ENCODE measurements around the gene RPS10. TPM values are rescaled to one million over a fixed set of nuclear protein-coding genes. Genes with fewer than 3 reads are reported as not detected.

RPS10 gene
- total and polyA plus RNA-seq, 2 of the 8 experiments (the other 6 are each of a cell fraction or from before 2014, with no cell fraction given) = 2,408 to 11,142 TPM

- peak; percentile 80 to 96 for DNase-seq (ENCODE audit: low read depth in 1 of 2, low spot score in 2 of 2)
- peaks cover 0 to 4% (median 0%) of the 10 kb centered on the region in 4 experiments; a peak in 2 of 7 replicates for H3K4me1 ChIP-seq (replicated peaks in 1 of 4; ENCODE audit: control insufficient read depth in 3 of 4, insufficient read depth in 4 of 4, low read length in 3 of 4)
- H3K4me2 ChIP-seq (ENCODE audit: insufficient read depth in 1 of 2, low read depth in 2 of 2, low read length in 2 of 2) = peak within 1 kb of the TSS; percentile 83 to 85
- H4K91ac ChIP-seq (replicated peaks; ENCODE audit: insufficient read length, low read length) = peak within 1 kb of the TSS; percentile 96
- peaks cover 4 to 7% of the 10 kb centered on the region in 2 experiments; a peak in 1 of 4 replicates for H3K9me3 ChIP-seq (ENCODE audit: insufficient read depth in 2 of 2, low read depth in 1 of 2, low read length in 1 of 2)
- H2AFZ ChIP-seq (ENCODE audit: low read length) = peak within 1 kb of the TSS; percentile 90; the same call in 1 of the 2 replicates
- H3K14ac ChIP-seq (ENCODE audit: insufficient read length) = no peak within 1 kb of the TSS
- H4K20me1 ChIP-seq (replicated peaks in 1 of 2; ENCODE audit: control insufficient read depth in 1 of 2, insufficient read depth in 2 of 2, low read length in 2 of 2) = peaks cover 0 to 3% of the 10 kb centered on the region in 2 experiments
- H2BK120ac ChIP-seq (replicated peaks; ENCODE audit: low read depth, low read length) = peak within 1 kb of the TSS; percentile 64
- WGBS, 2 experiments (ENCODE audit: extremely low coverage in 1 of 2, insufficient coverage in 1 of 2, insufficient read length in 1 of 2, insufficient replicate concordance in 2 of 2, low coverage in 1 of 2, low lambda C conversion rate in 2 of 2, missing lambda C conversion rate in 1 of 2) = 5% methylated on average over 52 of the region's 87 CpGs; no CpG with 5 or more reads in 1 of the 2 experiments
- peak within 1 kb of the TSS; percentile 59 to 91 (median 80) for H3K9ac ChIP-seq (replicated peaks in 1 of 4; ENCODE audit: extremely low read depth in 1 of 4, low read depth in 3 of 4, low read length in 3 of 4)
- H2AK5ac ChIP-seq (ENCODE audit: low read depth, low read length) = no peak within 1 kb of the TSS
- peaks cover 5% of the 10 kb centered on the region; the same call in 1 of the 2 replicates for H3K23me2 ChIP-seq (ENCODE audit: low read depth, low read length)
- no peak within 1 kb of the TSS for H3K23ac ChIP-seq (ENCODE audit: insufficient read length)
- H3K4ac ChIP-seq (replicated peaks; ENCODE audit: insufficient read length, low read depth, low read length) = no peak within 1 kb of the TSS
- peak within 1 kb of the TSS; percentile 60; the same call in 1 of the 2 replicates for H2BK5ac ChIP-seq (ENCODE audit: low read depth, low read length)
- H2BK15ac ChIP-seq (ENCODE audit: low read length) = peak within 1 kb of the TSS; percentile 93
- peak within 1 kb of the TSS; percentile 78 to 99 (median 83) for H3K4me3 ChIP-seq (ENCODE audit: extremely low read depth in 1 of 4, insufficient read depth in 2 of 4, low read depth in 3 of 4, low read length in 4 of 4)
- no peaks in the 10 kb centered on the region for H3K36me3 ChIP-seq (ENCODE audit: control insufficient read depth in 2 of 4, insufficient read depth in 4 of 4, low read length in 3 of 4)
- no peak within 1 kb of the TSS for H2BK20ac ChIP-seq (ENCODE audit: low read length)
- CTCF ChIA-PET (ENCODE audit: partially characterized antibody) = interaction anchor here (0.6 to 1.6 kb wide), 9 partner anchors 12 to 205 kb away, joined by 3 to 4 read pairs (median 3); partner anchors contain the start of gene RPS10
- peak within 1 kb of the TSS; percentile 69; the same call in 1 of the 2 replicates for H2BK12ac ChIP-seq (ENCODE audit: low read depth, low read length)
- no peak for FAIRE-seq
- H3K18ac ChIP-seq (ENCODE audit: extremely low read depth, low read length) = peak within 1 kb of the TSS; percentile 99
- H3K27me3 ChIP-seq (replicated peaks in 1 of 4; ENCODE audit: control insufficient read depth in 3 of 4, extremely low read depth in 1 of 4, insufficient read depth in 3 of 4, low read length in 3 of 4) = no peaks in the 10 kb centered on the region
- peak within 1 kb of the TSS; percentile 94 for H4K8ac ChIP-seq (ENCODE audit: extremely low read depth, insufficient read depth, low read length)
- peaks cover 12 to 40% of the 10 kb centered on the region in 2 experiments for H3K79me2 ChIP-seq (ENCODE audit: control insufficient read depth in 1 of 2, insufficient read depth in 2 of 2, low read length in 2 of 2)
- H4K5ac ChIP-seq (ENCODE audit: insufficient read length, low read depth, low read length) = peak within 1 kb of the TSS; percentile 90
- 0 out of 2 replicates have a peak, but pooled peaks cover 3% of the 10 kb centered on the region for H3K79me1 ChIP-seq (ENCODE audit: low read depth, low read length)
- H3K27ac ChIP-seq (ENCODE audit: low read depth, low read length) = peak within 1 kb of the TSS; percentile 66
- POLR2A ChIA-PET (ENCODE audit: partially characterized antibody) = interaction anchor here (0.6 to 9.4 kb wide), 10 partner anchors 10 to 400 kb away, joined by 3 to 108 read pairs (median 3); partner anchors contain the start of genes BLTP3A and SMIM29
- H3K56ac ChIP-seq (replicated peaks; ENCODE audit: insufficient read length, low read depth, low read length) = peak within 1 kb of the TSS; percentile 86
- TF ChIP-seq POLR2A (IDR thresholded peaks at IDR 0.05; ENCODE audit: control extremely low read depth in 1 of 2, low read depth in 2 of 2, low read length in 2 of 2) (peak in 1 of 2 experiments; percentile 14; a peak in 1 of 3 replicates), ASH2L (IDR thresholded peaks at IDR 0.05; ENCODE audit: low read length) (peak; percentile 12), FOSL1 (IDR thresholded peaks at IDR 0.05; ENCODE audit: insufficient read depth, low read depth, low read length) (peak; percentile 96), NANOG (IDR thresholded peaks at IDR 0.05; ENCODE audit: insufficient read depth, low read depth, low read length, poor library complexity, severe bottlenecking) (peak; percentile 28), MAFK (IDR thresholded peaks at IDR 0.05; ENCODE audit: low read depth, low read length) (no peak), BACH1 (IDR thresholded peaks at IDR 0.05; ENCODE audit: low read length) (peak; percentile 73), CEBPB (IDR thresholded peaks at IDR 0.05; ENCODE audit: low read depth, low read length) (no peak), RFX5 (IDR thresholded peaks at IDR 0.05; ENCODE audit: borderline replicate concordance, low read depth, low read length) (no peak), KDM4A (IDR thresholded peaks at IDR 0.05; ENCODE audit: low read depth, low read length, severe bottlenecking) (peak; percentile 32)
Measured at GRCh38 chr6:34392497-34393190, 33.2 kb downstream of the RPS10 start, which contains the start of gene NUDT3. NUDT3 (minus strand) TSS chr6:34392669; CDS start chr6:34392362, 307 bp downstream.
